ENCODE data around the gene RAD51B.

- TF ChIP-seq CTCF (conservative IDR thresholded peaks at IDR 0.05) (no peak), ZFX (IDR thresholded peaks at IDR 0.05) (no peak)
Measured at GRCh38 chr14:68542346-68542745, 722.8 kb downstream of the RAD51B start.

Measured in C4-2B (cell line).